ENCODE data around the gene CCDC198.

Gene CCDC198

GRCh38 chr14:57464008-57464730 lies 29.5 kb downstream of the CCDC198 start:
- no peak for DNase-seq (ENCODE audit: low read depth in 2 of 2)

GRCh38 chr14:57462551-57462950 lies 31.1 kb downstream of the CCDC198 start:
- DNase-seq (ENCODE audit: low read depth in 2 of 2) = no peak

GRCh38 chr14:57461777-57462320 lies 31.8 kb downstream of the CCDC198 start:
- no peak for DNase-seq (ENCODE audit: low read depth in 2 of 2)

GRCh38 chr14:57435923-57436322 lies 57.7 kb downstream of the CCDC198 start:
- no peak for DNase-seq (ENCODE audit: low read depth in 2 of 2)

DNA sequence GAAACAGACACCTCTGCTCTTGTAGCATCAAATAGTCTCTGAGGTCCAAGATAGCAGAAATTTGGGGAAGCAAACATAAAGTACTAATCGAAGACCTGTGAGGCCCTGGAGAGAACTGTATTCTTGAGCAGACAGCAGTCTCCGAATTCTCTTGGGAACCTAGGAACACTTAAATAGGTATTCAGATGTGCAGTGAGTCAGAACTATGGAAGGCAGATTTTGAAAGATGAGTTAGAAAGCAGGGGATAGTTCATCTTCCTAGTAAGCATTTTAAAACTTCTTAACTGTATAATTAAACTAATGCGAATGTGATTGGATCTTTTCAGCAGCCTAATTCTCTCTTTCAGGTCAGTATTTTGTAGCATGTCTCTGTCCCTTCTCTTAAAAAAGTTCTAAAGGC lies 72.7 kb downstream of the CCDC198 start:
- no peak for DNase-seq (ENCODE audit: low read depth in 2 of 2)

DNA sequence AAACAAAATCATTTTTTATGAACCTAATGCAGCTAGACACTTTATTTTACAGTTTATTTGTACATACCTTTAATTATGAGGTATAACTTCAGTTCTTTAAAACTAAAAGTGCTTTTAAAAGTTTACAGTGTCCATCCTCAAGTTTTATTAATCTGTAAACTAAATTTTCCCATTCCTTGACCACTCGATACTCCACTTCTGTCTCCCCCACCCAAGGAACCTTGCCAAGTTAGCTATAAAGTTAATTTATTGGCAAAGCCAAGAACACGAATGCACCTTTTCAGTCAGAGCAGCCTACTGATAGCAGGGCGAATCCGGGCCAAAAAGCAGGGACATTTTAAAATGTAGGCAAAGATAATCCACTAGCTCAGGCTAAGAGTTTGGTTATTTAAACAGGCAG lies 73.6 kb downstream of the CCDC198 start:
- no peak for DNase-seq (ENCODE audit: low read depth in 2 of 2)

All from stimulated activated CD8-positive, alpha-beta memory T cell treated with anti-CD3 and anti-CD28 coated beads, Interleukin-2, amount 100 ng/mL, for 1 hour (primary cell).